Measurements from ENCODE around the gene ZBED4. TPM values are rescaled to one million over a fixed set of nuclear protein-coding genes. Genes with fewer than 3 reads are reported as not detected.
A peak's percentile ranks its signal among the peaks of the same experiment; 100 is the strongest.

ZBED4 gene
- total RNA-seq, 4 donors from 2014 or later: 0.59 to 16.4 (median 12.7) TPM

GRCh38 chr22:49938565-49939136 is 85.0 kb downstream of the ZBED4 start:
- Histone ChIP-seq H3K36me3 (no peaks in the 10 kb centered on the region), H3K4me3 (no peak overlapping the region), H3K9me3 (no peaks in the 10 kb centered on the region), H3K27me3 (no peaks in the 10 kb centered on the region), H3K27ac (peak overlapping the region; percentile 22 to 68), H3K4me1 (peaks cover 0 to 24% of the 10 kb centered on the region in 2 donors)
- TF ChIP-seq CTCF (IDR thresholded peaks at IDR 0.05) (no peak), POLR2A (IDR thresholded peaks at IDR 0.05) (no peak)
- no peak for DNase-seq
- intact Hi-C loops (cut with DNase I; ENCODE audit: low total_unique reads): loop anchor here (5.0 kb wide), 1 partner anchor 34 kb away; no protein-coding TSS in a partner anchor

Small RNA genes within 50 kb of the gene (small RNA-seq; reads per million reads assigned to genes)
- not detected for gene AL117328.1
- not detected for gene RF00017

Other genes starting within 250 kb of the ZBED4 start
- 10 to 100 TPM; 17.9 to 47.4 (median 37.9) TPM for gene BRD1, start 26.0 kb upstream of the ZBED4 start, total RNA-seq
- 10 to 100 TPM; 11.8 to 22.5 (median 18.3) TPM for gene ALG12, start 64.6 kb downstream of the ZBED4 start, total RNA-seq
- gene CRELD2, start 64.8 kb downstream of the ZBED4 start, total RNA-seq: 10 to 100 TPM in 2 of 4 donors, 1 to 10 TPM in 2; 3.6 to 37.0 (median 14.6) TPM
- gene PIM3, start 106.9 kb downstream of the ZBED4 start, total RNA-seq: 100 to 1,000 TPM in 1 of 4 donors, 10 to 100 TPM in 3; 31.7 to 106 (median 53.6) TPM
- gene IL17REL, start 158.9 kb downstream of the ZBED4 start, total RNA-seq: under 1 TPM in 2 of 4 donors, not detected in 2; 0.12 to 0.26 TPM
- gene TTLL8, start 204.5 kb downstream of the ZBED4 start, total RNA-seq: not detected
- 1 to 10 TPM in 1 of 4 donors, under 1 TPM in 2, not detected in 1; 0.29 to 1.9 (median 0.40) TPM for gene MLC1, start 231.6 kb downstream of the ZBED4 start, total RNA-seq
- gene MOV10L1, start 236.2 kb downstream of the ZBED4 start, total RNA-seq: 1 to 10 TPM in 2 of 4 donors, not detected in 2; 1.8 to 3.4 TPM

All from uterus (tissue), 4 donors.